Stimulated activated CD8-positive, alpha-beta memory T cell treated with anti-CD3 and anti-CD28 coated beads, Interleukin-15, amount 100 ng/mL, for 1 hour (primary cell): ENCODE data around the gene COL26A1.
"Not testable (repeated sequence)": the region's sequence is repeated elsewhere in the genome, so short reads cannot be mapped to it uniquely, and the experiment has no call there.

ENCODE experiments used
- DNase-seq: peaks from one replicate; pipeline ENCODE4 v3.0.0-alpha.2; 2020; ENCODE audit warnings: low read depth

Gene COL26A1

GRCh38 chr7:101402835-101403234 lies 40.2 kb downstream of the COL26A1 start:
- DNase-seq: no peak

GRCh38 chr7:101405474-101406067 lies 42.9 kb downstream of the COL26A1 start:
- no peak for DNase-seq

GRCh38 chr7:101410743-101411507 lies 48.2 kb downstream of the COL26A1 start:
- peak; percentile 17 for DNase-seq

- DNase-seq: no peak
Measured at GRCh38 chr7:101411508-101411874, 48.8 kb downstream of the COL26A1 start.

- DNase-seq: no peak
Measured at GRCh38 chr7:101412976-101413375, 50.3 kb downstream of the COL26A1 start.

- DNase-seq: no peak
Measured at GRCh38 chr7:101418694-101419093, 56.0 kb downstream of the COL26A1 start.

- no peak for DNase-seq
Measured at GRCh38 chr7:101419831-101420230, 57.2 kb downstream of the COL26A1 start.

GRCh38 chr7:101420436-101420835 lies 57.8 kb downstream of the COL26A1 start:
- DNase-seq: no peak

GRCh38 chr7:101422356-101423195 lies 59.9 kb downstream of the COL26A1 start:
- no peak for DNase-seq

GRCh38 chr7:101426303-101427011 lies 63.8 kb downstream of the COL26A1 start:
- DNase-seq: no peak

GRCh38 chr7:101428093-101428866 lies 65.6 kb downstream of the COL26A1 start:
- DNase-seq: no peak

GRCh38 chr7:101432316-101432715 lies 69.6 kb downstream of the COL26A1 start:
- no peak for DNase-seq

GRCh38 chr7:101433688-101434087 lies 71.0 kb downstream of the COL26A1 start:
- DNase-seq: no peak

GRCh38 chr7:101434155-101434554 lies 71.5 kb downstream of the COL26A1 start:
- not testable (repeated sequence) for DNase-seq

GRCh38 chr7:101435461-101436220 lies 73.0 kb downstream of the COL26A1 start:
- no peak for DNase-seq

- no peak for DNase-seq
Measured at GRCh38 chr7:101436221-101436735, 73.6 kb downstream of the COL26A1 start.

GRCh38 chr7:101436857-101437576 lies 74.3 kb downstream of the COL26A1 start:
- no peak for DNase-seq

GRCh38 chr7:101441890-101442289 lies 79.2 kb downstream of the COL26A1 start:
- no peak for DNase-seq

- DNase-seq: no peak
Measured at GRCh38 chr7:101442426-101443070, 79.9 kb downstream of the COL26A1 start.
